Fibroblast of lung (primary cell): ENCODE measurements around the gene MPRIP. TPM values are rescaled to one million over a fixed set of nuclear protein-coding genes. Genes with fewer than 3 reads are reported as not detected.

Experiments used
- DNase-seq, 2 donors: peaks; one replicate each; pipeline versions ENCODE4 v3.0.0 to v3.0.0-alpha.2; 2010; ENCODE audit warnings: low read depth in 2 of 2
- H2AFZ ChIP-seq: 2 replicates; pipeline ENCODE4 v1.5.1; 2012; ENCODE audit warnings: low read length, control low read depth, inconsistent platforms
- H3K27ac ChIP-seq: 2 replicates; pipeline ENCODE4 v1.5.1; 2011; ENCODE audit warnings: low read length, control low read depth; ENCODE audit not compliant: insufficient read depth
- H3K27me3 ChIP-seq: 2 replicates; pipeline ENCODE4 v1.5.1; 2011; ENCODE audit warnings: mild to moderate bottlenecking, low read length; ENCODE audit not compliant: control insufficient read depth, insufficient read depth
- H3K36me3 ChIP-seq: 2 replicates; pipeline ENCODE4 v1.5.1; 2011; ENCODE audit warnings: low read length; ENCODE audit not compliant: control insufficient read depth, insufficient read depth
- H3K4me1 ChIP-seq: 2 replicates; pipeline ENCODE4 v1.5.1; 2011; ENCODE audit warnings: low read length; ENCODE audit not compliant: control insufficient read depth, insufficient read depth; ENCODE audit errors: extremely low read depth
- H3K4me2 ChIP-seq: 2 replicates; pipeline ENCODE4 v1.5.1; 2011; ENCODE audit warnings: low read length, control low read depth; ENCODE audit not compliant: insufficient read depth; ENCODE audit errors: extremely low read depth
- H3K4me3 ChIP-seq, 4 experiments: fragments of 200-600 bp in 1 of 4; sonication (generic) in 1 of 4; replicated peaks in 1 of 4; 2 replicates each; pipeline ENCODE4 v1.5.1; 2011 to 2016; ENCODE audit warnings: low read length in 4 of 4, low read depth in 3 of 4, mild to moderate bottlenecking in 3 of 4, control low read depth in 2 of 4, inconsistent platforms in 1 of 4, mixed read lengths in 1 of 4; ENCODE audit not compliant: insufficient read depth in 1 of 4; ENCODE audit errors: control extremely low read depth in 1 of 4
- H3K79me2 ChIP-seq: 2 replicates; pipeline ENCODE4 v1.5.1; 2012; ENCODE audit warnings: mild to moderate bottlenecking, low read length, inconsistent platforms; ENCODE audit not compliant: control insufficient read depth, insufficient read depth
- H3K9ac ChIP-seq: 2 replicates; pipeline ENCODE4 v1.5.1; 2011; ENCODE audit warnings: mild to moderate bottlenecking, low read length, control low read depth; ENCODE audit not compliant: insufficient read depth
- H3K9me3 ChIP-seq: 2 replicates; pipeline ENCODE4 v1.5.1; 2012; ENCODE audit warnings: low read depth, low read length; ENCODE audit not compliant: control insufficient read depth, insufficient read depth
- H4K20me1 ChIP-seq: 2 replicates; pipeline ENCODE4 v1.5.1; 2011; ENCODE audit warnings: low read length; ENCODE audit not compliant: control insufficient read depth, insufficient read depth; ENCODE audit errors: extremely low read depth
- CTCF ChIP-seq, 2 donors: IDR thresholded peaks in 1 of 2; conservative IDR thresholded peaks in 1 of 2; 1 replicate in 1 of 2; 2 replicates in 1 of 2; pipeline ENCODE4 v1.5.1; 2011 to 2012; ENCODE audit warnings: low read length in 2 of 2, control low read depth in 1 of 2, inconsistent platforms in 1 of 2, low read depth in 1 of 2, mild to moderate bottlenecking in 1 of 2
- EZH2 ChIP-seq: IDR thresholded peaks from 2 replicates; pipeline ENCODE4 v1.5.1; 2012; ENCODE audit warnings: low read length, control low read depth, mild to moderate bottlenecking; ENCODE audit errors: missing control alignments
- polyA plus RNA-seq, 2 donors: library from polyadenylated mRNA; depleted of rRNA in 1 of 2; stranded (reverse) in 1 of 2; unstranded in 1 of 2; fragments of >200 nt; gene quantifications; 2 replicates each; pipeline ENCODE4 v1.2.1, GENCODE V29; 2011 to 2012; ENCODE audit warnings: missing spikeins in 1 of 2
- total RNA-seq: library from RNA; depleted of rRNA; stranded (reverse); fragments of >200 nt; gene quantifications from 2 replicates; pipeline ENCODE4 v1.2.1, GENCODE V29; 2014

The MPRIP gene
- total and polyA plus RNA-seq, 2 donors (not counting 1 experiment from before 2014, with no cell fraction given), result 104 to 124 TPM

- no peaks in the 10 kb centered on the region for H4K20me1 ChIP-seq
- TF ChIP-seq EZH2, result no peak
- no peak for TF ChIP-seq CTCF (conservative IDR thresholded peaks at IDR 0.05 in 1 of 2, IDR thresholded peaks at IDR 0.05 in 1 of 2; ENCODE audit: low read depth in 1 of 2, low read length in 2 of 2)
Measured at GRCh38 chr17:17087424-17088015, 45.3 kb downstream of the MPRIP start.

GRCh38 chr17:17088086-17088485 lies 45.8 kb downstream of the MPRIP start:
- H3K36me3 ChIP-seq, result peaks cover 5% of the 10 kb centered on the region
- peaks cover 71% of the 10 kb centered on the region for H3K79me2 ChIP-seq
- no peaks in the 10 kb centered on the region for H4K20me1 ChIP-seq
- TF ChIP-seq CTCF (conservative IDR thresholded peaks at IDR 0.05 in 1 of 2, IDR thresholded peaks at IDR 0.05 in 1 of 2; ENCODE audit: low read depth in 1 of 2, low read length in 2 of 2) (no peak), EZH2 (no peak)
- no peaks in the 10 kb centered on the region for H3K9me3 ChIP-seq
- no peak overlapping the region for H3K4me3 ChIP-seq
- H3K9ac ChIP-seq, result no peak overlapping the region
- no peaks in the 10 kb centered on the region for H3K4me1 ChIP-seq
- DNase-seq, result no peak
- H2AFZ ChIP-seq, result no peak overlapping the region
- no peak overlapping the region for H3K4me2 ChIP-seq
- H3K27me3 ChIP-seq, result no peaks in the 10 kb centered on the region
- H3K27ac ChIP-seq, result no peak overlapping the region

More at GRCh38 chr17:17087424-17088015, 45.3 kb downstream of the MPRIP start:
- Histone ChIP-seq H3K79me2 (peaks cover 73% of the 10 kb centered on the region), H2AFZ (no peak overlapping the region), H3K27ac (no peak overlapping the region), H3K27me3 (no peaks in the 10 kb centered on the region), H3K36me3 (peaks cover 6% of the 10 kb centered on the region), H3K4me1 (no peaks in the 10 kb centered on the region), H3K9me3 (no peaks in the 10 kb centered on the region), H3K9ac (no peak overlapping the region), H3K4me2 (no peak overlapping the region), H3K4me3 (no peak overlapping the region)
- no peak for DNase-seq

- Histone ChIP-seq H3K9ac (no peak overlapping the region), H3K9me3 (no peaks in the 10 kb centered on the region), H3K4me1 (no peaks in the 10 kb centered on the region), H3K4me2 (no peak overlapping the region), H3K27me3 (no peaks in the 10 kb centered on the region), H2AFZ (no peak overlapping the region), H3K27ac (no peak overlapping the region), H4K20me1 (no peaks in the 10 kb centered on the region), H3K79me2 (peaks cover 70% of the 10 kb centered on the region), H3K4me3 (no peak overlapping the region), H3K36me3 (peaks cover 4% of the 10 kb centered on the region)
- TF ChIP-seq CTCF (conservative IDR thresholded peaks at IDR 0.05 in 1 of 2, IDR thresholded peaks at IDR 0.05 in 1 of 2; ENCODE audit: low read depth in 1 of 2, low read length in 2 of 2) (no peak), EZH2 (no peak)
- DNase-seq, result no peak
Measured at GRCh38 chr17:17088541-17089525, 46.6 kb downstream of the MPRIP start.
